Measurements from ENCODE around the gene PLCH1. TPM values are rescaled to one million over a fixed set of nuclear protein-coding genes. Genes with fewer than 3 reads are reported as not detected.

Gene PLCH1
- polyA plus RNA-seq, 1 experiment: 0.04 TPM

DNA sequence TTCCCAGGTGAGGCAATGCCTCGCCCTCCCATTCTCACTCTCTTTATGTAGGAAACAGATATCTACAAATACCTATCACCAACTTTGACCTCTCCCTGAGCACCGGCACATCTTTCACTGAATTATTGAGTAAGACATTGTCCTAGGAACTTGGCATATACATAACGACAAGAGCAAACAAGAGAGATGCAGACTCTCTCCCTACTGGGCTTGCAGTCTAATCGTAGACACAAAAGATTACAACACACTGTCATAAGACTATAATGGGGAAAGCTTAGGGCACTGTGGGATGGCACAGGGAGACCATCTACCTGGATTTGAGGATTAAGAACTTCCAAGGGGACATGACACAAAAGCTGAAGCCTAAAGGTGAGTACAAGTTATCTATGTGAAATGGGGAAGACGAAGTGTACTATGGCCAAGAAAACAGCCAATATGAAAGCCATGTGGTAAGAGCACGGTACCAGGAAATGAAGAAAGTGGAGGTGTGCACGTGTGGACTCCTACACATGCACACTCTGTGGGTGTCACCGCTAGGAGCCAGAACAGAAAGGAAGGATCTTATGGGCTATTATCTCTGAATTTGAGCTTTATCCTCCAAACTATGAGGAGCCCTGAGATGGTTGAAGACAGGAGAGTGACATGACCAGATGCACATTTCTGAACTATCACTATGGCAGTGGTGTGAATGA is 232.6 kb downstream of the PLCH1 start:
- DNase-seq (ENCODE audit: low read depth, low spot score): no peak
- TF ChIP-seq, protein P1, sequence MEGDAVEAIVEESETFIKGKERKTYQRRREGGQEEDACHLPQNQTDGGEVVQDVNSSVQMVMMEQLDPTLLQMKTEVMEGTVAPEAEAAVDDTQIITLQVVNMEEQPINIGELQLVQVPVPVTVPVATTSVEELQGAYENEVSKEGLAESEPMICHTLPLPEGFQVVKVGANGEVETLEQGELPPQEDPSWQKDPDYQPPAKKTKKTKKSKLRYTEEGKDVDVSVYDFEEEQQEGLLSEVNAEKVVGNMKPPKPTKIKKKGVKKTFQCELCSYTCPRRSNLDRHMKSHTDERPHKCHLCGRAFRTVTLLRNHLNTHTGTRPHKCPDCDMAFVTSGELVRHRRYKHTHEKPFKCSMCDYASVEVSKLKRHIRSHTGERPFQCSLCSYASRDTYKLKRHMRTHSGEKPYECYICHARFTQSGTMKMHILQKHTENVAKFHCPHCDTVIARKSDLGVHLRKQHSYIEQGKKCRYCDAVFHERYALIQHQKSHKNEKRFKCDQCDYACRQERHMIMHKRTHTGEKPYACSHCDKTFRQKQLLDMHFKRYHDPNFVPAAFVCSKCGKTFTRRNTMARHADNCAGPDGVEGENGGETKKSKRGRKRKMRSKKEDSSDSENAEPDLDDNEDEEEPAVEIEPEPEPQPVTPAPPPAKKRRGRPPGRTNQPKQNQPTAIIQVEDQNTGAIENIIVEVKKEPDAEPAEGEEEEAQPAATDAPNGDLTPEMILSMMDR (IDR thresholded peaks at IDR 0.05; ENCODE audit: low read depth, low read length): no peak
- no peak overlapping the region for H3K4me3 ChIP-seq (ENCODE audit: low read depth, low read length)
- H3K27ac ChIP-seq (ENCODE audit: low read depth, low read length): no peak overlapping the region
- H3K27me3 ChIP-seq (ENCODE audit: control insufficient read depth, insufficient read depth, low read length): no peaks in the 10 kb centered on the region
- CTCF ChIA-PET: no interaction called here
- H3K9me3 ChIP-seq (ENCODE audit: control insufficient read depth, insufficient read depth, low read length): no peaks in the 10 kb centered on the region; the same call in 1 of the 2 replicates
- POLR2A ChIA-PET: no interaction called here

DNA sequence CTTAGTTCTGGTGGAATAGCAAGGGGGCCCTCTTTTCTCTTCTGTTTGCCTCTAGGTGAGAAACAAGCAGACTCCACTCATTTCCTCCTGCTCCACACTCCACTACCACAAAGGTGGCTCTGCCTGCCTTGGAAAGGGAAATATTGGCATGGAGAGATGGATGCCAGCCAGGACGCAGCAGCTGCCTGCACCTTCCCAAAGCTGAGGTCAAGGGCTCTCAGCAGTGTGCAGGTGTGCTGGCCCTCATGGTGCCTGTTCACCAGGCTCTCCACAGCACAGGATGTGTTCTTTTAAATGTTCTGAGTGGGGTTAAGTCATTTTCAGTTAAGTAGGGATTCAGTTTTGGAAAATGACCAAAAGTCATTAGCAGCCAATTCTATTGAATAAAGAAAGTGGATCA is 240.2 kb downstream of the PLCH1 start:
- no peak overlapping the region for H3K27ac ChIP-seq (ENCODE audit: low read depth, low read length)
- ChIA-PET CTCF (no interaction called here), POLR2A (no interaction called here)
- TF ChIP-seq, protein P1 (IDR thresholded peaks at IDR 0.05; ENCODE audit: low read depth, low read length): no peak
- H3K4me3 ChIP-seq (ENCODE audit: low read depth, low read length): no peak overlapping the region
- no peaks in the 10 kb centered on the region for H3K27me3 ChIP-seq (ENCODE audit: control insufficient read depth, insufficient read depth, low read length)
- DNase-seq (ENCODE audit: low read depth, low spot score): no peak
- H3K9me3 ChIP-seq (ENCODE audit: control insufficient read depth, insufficient read depth, low read length): no peaks in the 10 kb centered on the region

DNA sequence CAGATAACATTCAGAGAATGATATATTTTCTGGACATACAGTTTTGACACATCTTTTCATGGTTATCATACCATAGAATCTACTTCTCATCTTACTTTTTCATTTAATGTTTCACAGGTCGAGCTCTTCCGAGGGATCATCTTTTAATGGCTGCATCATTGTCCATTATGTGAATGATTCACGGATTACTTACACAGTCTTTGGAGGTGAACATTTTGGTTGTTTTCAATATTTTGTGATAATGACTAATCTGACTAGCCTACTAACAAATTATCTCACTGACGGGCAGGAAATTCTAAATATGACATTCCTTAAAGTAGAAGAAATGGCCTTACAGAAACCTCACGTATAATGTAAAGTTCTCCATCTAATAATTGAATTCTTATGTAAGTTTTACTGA is 242.2 kb downstream of the PLCH1 start:
- TF ChIP-seq, protein P1 (IDR thresholded peaks at IDR 0.05; ENCODE audit: low read depth, low read length): no peak

DNA sequence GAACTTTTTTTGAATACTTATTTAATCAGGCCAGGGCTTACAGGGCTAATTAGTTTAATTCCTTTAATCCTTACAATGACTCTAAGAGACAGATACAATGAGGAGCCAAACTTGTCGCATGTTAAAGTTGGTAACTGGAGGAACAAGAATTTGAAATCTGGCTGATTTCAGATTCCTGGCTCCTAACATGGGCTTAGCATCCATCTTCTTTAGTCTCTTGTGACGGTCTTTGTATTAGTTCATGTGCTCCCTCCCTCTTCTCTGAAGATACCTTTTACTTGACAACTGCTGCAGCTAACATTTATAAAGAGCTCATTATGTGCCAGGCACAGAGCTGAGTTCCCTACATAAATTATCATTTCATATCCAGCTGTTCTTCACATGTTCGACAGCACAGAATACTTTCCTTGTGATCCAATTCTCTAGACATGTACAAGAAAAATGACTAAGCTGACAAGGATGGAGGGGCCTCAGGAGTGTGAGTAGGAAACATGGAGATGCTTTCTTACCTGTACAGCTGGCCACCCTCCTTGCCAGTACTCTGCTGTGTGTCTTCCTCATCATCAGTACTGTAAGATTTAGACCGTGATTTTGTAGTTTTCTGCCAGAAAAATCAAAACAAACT is 244.6 kb downstream of the PLCH1 start:
- no peak for DNase-seq (ENCODE audit: low read depth, low spot score)
- Histone ChIP-seq H3K4me3 (ENCODE audit: low read depth, low read length) (no peak overlapping the region), H3K27ac (ENCODE audit: low read depth, low read length) (no peak overlapping the region), H3K9me3 (ENCODE audit: control insufficient read depth, insufficient read depth, low read length) (no peaks in the 10 kb centered on the region), H3K27me3 (ENCODE audit: control insufficient read depth, insufficient read depth, low read length) (no peaks in the 10 kb centered on the region)
- CTCF ChIA-PET: no interaction called here
- POLR2A ChIA-PET: no interaction called here
- TF ChIP-seq, protein P1 (IDR thresholded peaks at IDR 0.05; ENCODE audit: low read depth, low read length): no peak

More for the DNA sequence above, 242.2 kb downstream of the PLCH1 start:
- DNase-seq (ENCODE audit: low read depth, low spot score): no peak
- Histone ChIP-seq H3K27ac (ENCODE audit: low read depth, low read length) (no peak overlapping the region), H3K4me3 (ENCODE audit: low read depth, low read length) (no peak overlapping the region), H3K9me3 (ENCODE audit: control insufficient read depth, insufficient read depth, low read length) (no peaks in the 10 kb centered on the region), H3K27me3 (ENCODE audit: control insufficient read depth, insufficient read depth, low read length) (no peaks in the 10 kb centered on the region)
- ChIA-PET CTCF (no interaction called here), POLR2A (no interaction called here)

DNA sequence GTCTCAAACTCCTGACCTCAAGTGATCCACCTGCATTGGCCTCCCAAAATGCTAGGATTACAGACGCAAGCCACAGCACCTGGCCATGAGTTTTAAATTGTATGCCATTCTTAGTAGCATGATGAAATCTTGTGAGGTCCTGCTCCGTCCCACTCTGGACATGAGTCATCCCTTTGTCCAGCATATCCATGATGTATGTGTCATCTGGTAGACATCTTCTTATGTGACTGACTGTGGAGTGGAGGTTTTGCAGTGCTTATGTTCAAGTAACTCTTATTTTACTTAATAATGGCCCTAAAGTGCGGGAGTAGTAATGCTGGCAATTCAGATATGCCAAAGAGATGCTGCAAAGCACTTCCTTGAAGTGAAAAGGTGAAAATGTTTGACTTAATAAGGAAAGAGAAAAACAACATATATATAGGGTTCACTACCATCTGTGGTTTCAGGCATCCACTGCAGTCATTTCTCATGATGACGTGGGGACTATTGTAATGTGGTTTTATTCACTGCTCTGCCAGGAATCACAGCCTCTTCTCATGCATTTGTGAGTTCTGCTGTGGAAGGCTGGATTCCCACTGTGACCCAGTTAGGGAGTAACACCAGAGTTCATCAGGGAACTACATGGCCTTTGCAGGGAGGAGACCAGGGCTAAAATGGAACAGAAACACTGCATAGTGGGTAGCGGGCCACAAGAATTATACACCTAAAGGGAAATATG is 246.8 kb downstream of the PLCH1 start:
- no peak overlapping the region for H3K27ac ChIP-seq (ENCODE audit: low read depth, low read length)
- ChIA-PET CTCF (no interaction called here), POLR2A (no interaction called here)
- no peaks in the 10 kb centered on the region for H3K9me3 ChIP-seq (ENCODE audit: control insufficient read depth, insufficient read depth, low read length)
- no peak overlapping the region for H3K4me3 ChIP-seq (ENCODE audit: low read depth, low read length)
- TF ChIP-seq, protein P1 (IDR thresholded peaks at IDR 0.05; ENCODE audit: low read depth, low read length): no peak
- H3K27me3 ChIP-seq (ENCODE audit: control insufficient read depth, insufficient read depth, low read length): no peaks in the 10 kb centered on the region
- DNase-seq (ENCODE audit: low read depth, low spot score): no peak
